Astrocyte of the hippocampus (primary cell): Measurements from ENCODE around the gene EDN1.
"Not testable (repeated sequence)": the region's sequence is repeated elsewhere in the genome, so short reads cannot be mapped to it uniquely, and the experiment has no call there.

Experiments
- DNase-seq: peaks from one replicate; pipeline ENCODE4 v3.0.0; 2011; ENCODE audit warnings: low read depth, low spot score

EDN1 gene

GRCh38 chr6:12324099-12324498 is 33.9 kb downstream of the EDN1 start:
- DNase-seq: peak; percentile 81

- DNase-seq: peak; percentile 31
These were observed 34.6 kb downstream of the EDN1 start for GRCh38 chr6:12324748-12325147.

GRCh38 chr6:12325872-12326271 is 35.7 kb downstream of the EDN1 start:
- DNase-seq: no peak

GRCh38 chr6:12327391-12327790 is 37.2 kb downstream of the EDN1 start:
- peak; percentile 83 for DNase-seq

GRCh38 chr6:12327988-12328387 is 37.8 kb downstream of the EDN1 start:
- DNase-seq: no peak

- DNase-seq: no peak
These were observed 38.5 kb downstream of the EDN1 start for GRCh38 chr6:12328701-12329100.

GRCh38 chr6:12331474-12331873 is 41.3 kb downstream of the EDN1 start:
- DNase-seq: peak; percentile 38

GRCh38 chr6:12331951-12332749 is 42.0 kb downstream of the EDN1 start:
- peak; percentile 44 for DNase-seq

GRCh38 chr6:12332750-12333079 is 42.6 kb downstream of the EDN1 start:
- DNase-seq: not testable (repeated sequence)

- DNase-seq: no peak
These were observed 43.0 kb downstream of the EDN1 start for GRCh38 chr6:12333128-12333527.

GRCh38 chr6:12334526-12335130 is 44.5 kb downstream of the EDN1 start:
- no peak for DNase-seq

GRCh38 chr6:12335131-12335527 is 45.0 kb downstream of the EDN1 start:
- no peak for DNase-seq

GRCh38 chr6:12335717-12336116 is 45.6 kb downstream of the EDN1 start:
- no peak for DNase-seq

- DNase-seq: peak; percentile 40
These were observed 46.2 kb downstream of the EDN1 start for GRCh38 chr6:12336121-12336971.

- DNase-seq: no peak
These were observed 48.9 kb downstream of the EDN1 start for GRCh38 chr6:12339022-12339421.

GRCh38 chr6:12339808-12340487 is 49.8 kb downstream of the EDN1 start:
- DNase-seq: no peak

GRCh38 chr6:12340488-12340818 is 50.3 kb downstream of the EDN1 start:
- no peak for DNase-seq

GRCh38 chr6:12342664-12343063 is 52.5 kb downstream of the EDN1 start:
- DNase-seq: no peak

GRCh38 chr6:12343122-12343439 is 52.9 kb downstream of the EDN1 start:
- DNase-seq: no peak

GRCh38 chr6:12343440-12344162 is 53.4 kb downstream of the EDN1 start:
- peak; percentile 30 for DNase-seq

- DNase-seq: no peak
These were observed 54.1 kb downstream of the EDN1 start for GRCh38 chr6:12344296-12344695.
